Ectodermal cell (in vitro differentiated cells): ENCODE measurements around the gene SMIM23.

ENCODE experiments used
- H3K27ac ChIP-seq: 2 replicates; pipeline ENCODE4 v1.7.0; 2013; ENCODE audit warnings: mild to moderate bottlenecking, low read depth, low read length; ENCODE audit not compliant: insufficient read depth, poor library complexity, severe bottlenecking
- H3K27me3 ChIP-seq: 2 replicates; pipeline ENCODE4 v1.7.0; 2013; ENCODE audit warnings: mild to moderate bottlenecking, low read length; ENCODE audit not compliant: insufficient read depth, control insufficient read depth, poor library complexity, severe bottlenecking
- H3K36me3 ChIP-seq: one replicate; pipeline ENCODE4 v1.7.0; 2013; ENCODE audit warnings: low read length; ENCODE audit not compliant: control insufficient read depth, insufficient read depth
- H3K4me1 ChIP-seq: one replicate; pipeline ENCODE4 v1.7.0; 2013; ENCODE audit warnings: low read length; ENCODE audit not compliant: control insufficient read depth, insufficient read depth
- H3K4me3 ChIP-seq: 2 replicates; pipeline ENCODE4 v1.7.0; 2013; ENCODE audit warnings: low read depth, low read length, control low read depth; ENCODE audit not compliant: insufficient read depth
- H3K9me3 ChIP-seq: 2 replicates; pipeline ENCODE4 v1.7.0; 2013; ENCODE audit warnings: mild to moderate bottlenecking, low read length, moderate library complexity; ENCODE audit not compliant: control insufficient read depth
- WGBS, 2 experiments: methylation state at CpG; one replicate each; pipeline ENCODE4 v1.1.7; 2013; ENCODE audit warnings: missing lambda C conversion rate in 2 of 2; 5-methylcytosine and 5-hydroxymethylcytosine counted together

Gene SMIM23

GRCh38 chr5:171810227-171810626, 24.6 kb downstream of the SMIM23 start:
- Histone ChIP-seq H3K4me1 (peaks cover 5% of the 10 kb centered on the region), H3K4me3 (no peak overlapping the region), H3K9me3 (no peaks in the 10 kb centered on the region), H3K36me3 (no peaks in the 10 kb centered on the region), H3K27me3 (no peaks in the 10 kb centered on the region), H3K27ac (no peak overlapping the region)
- 94% methylated on average over 10 to 11 of the region's 11 CpGs for WGBS, 2 experiments

- 95 to 96% methylated on average over 4 of the region's 4 CpGs for WGBS, 2 experiments
These were observed 27.7 kb downstream of the SMIM23 start for GRCh38 chr5:171813270-171813669.

GRCh38 chr5:171813813-171814490, 28.3 kb downstream of the SMIM23 start:
- Histone ChIP-seq H3K27ac (no peak overlapping the region), H3K9me3 (no peaks in the 10 kb centered on the region), H3K4me1 (no peaks in the 10 kb centered on the region), H3K27me3 (no peaks in the 10 kb centered on the region), H3K4me3 (no peak overlapping the region), H3K36me3 (no peaks in the 10 kb centered on the region)
- 96 to 97% methylated on average over 7 of the region's 7 CpGs for WGBS, 2 experiments

More at GRCh38 chr5:171813270-171813669, 27.7 kb downstream of the SMIM23 start:
- Histone ChIP-seq H3K27ac (no peak overlapping the region), H3K4me3 (no peak overlapping the region), H3K9me3 (no peaks in the 10 kb centered on the region), H3K4me1 (no peaks in the 10 kb centered on the region), H3K27me3 (no peaks in the 10 kb centered on the region), H3K36me3 (no peaks in the 10 kb centered on the region)

GRCh38 chr5:171816666-171817065, 31.0 kb downstream of the SMIM23 start:
- no peak overlapping the region for H3K27ac ChIP-seq
- H3K4me1 ChIP-seq: no peaks in the 10 kb centered on the region
- H3K9me3 ChIP-seq: no peaks in the 10 kb centered on the region
- no peak overlapping the region for H3K4me3 ChIP-seq
- WGBS, 2 experiments: 45 to 65% methylated on average over 1 of the region's 1 CpG
- no peaks in the 10 kb centered on the region for H3K36me3 ChIP-seq
- H3K27me3 ChIP-seq: no peaks in the 10 kb centered on the region

- Histone ChIP-seq H3K4me3 (no peak overlapping the region), H3K27ac (no peak overlapping the region), H3K36me3 (no peaks in the 10 kb centered on the region), H3K9me3 (no peaks in the 10 kb centered on the region), H3K4me1 (no peaks in the 10 kb centered on the region), H3K27me3 (no peaks in the 10 kb centered on the region)
- WGBS, 2 experiments: 96 to 99% methylated on average over 10 to 11 of the region's 11 CpGs
These were observed 34.9 kb downstream of the SMIM23 start for GRCh38 chr5:171820561-171820960.

- 92 to 94% methylated on average over 4 of the region's 4 CpGs for WGBS, 2 experiments
- H3K27me3 ChIP-seq: no peaks in the 10 kb centered on the region
- no peaks in the 10 kb centered on the region for H3K36me3 ChIP-seq
- no peaks in the 10 kb centered on the region for H3K9me3 ChIP-seq
- no peak overlapping the region for H3K4me3 ChIP-seq
- H3K4me1 ChIP-seq: no peaks in the 10 kb centered on the region
- no peak overlapping the region for H3K27ac ChIP-seq
These were observed 35.7 kb downstream of the SMIM23 start for GRCh38 chr5:171821286-171821685.

GRCh38 chr5:171823269-171823668, 37.7 kb downstream of the SMIM23 start:
- Histone ChIP-seq H3K36me3 (no peaks in the 10 kb centered on the region), H3K4me3 (no peak overlapping the region), H3K27me3 (no peaks in the 10 kb centered on the region), H3K27ac (no peak overlapping the region), H3K4me1 (no peaks in the 10 kb centered on the region), H3K9me3 (no peaks in the 10 kb centered on the region)
- WGBS, 2 experiments: 80 to 82% methylated on average over 5 of the region's 5 CpGs

- no peaks in the 10 kb centered on the region for H3K9me3 ChIP-seq
- no peaks in the 10 kb centered on the region for H3K36me3 ChIP-seq
- no peak overlapping the region for H3K27ac ChIP-seq
- WGBS, 2 experiments: 96 to 97% methylated on average over 3 of the region's 3 CpGs
- no peaks in the 10 kb centered on the region for H3K27me3 ChIP-seq
- H3K4me1 ChIP-seq: no peaks in the 10 kb centered on the region
- no peak overlapping the region for H3K4me3 ChIP-seq
These were observed 39.4 kb downstream of the SMIM23 start for GRCh38 chr5:171825051-171825450.

GRCh38 chr5:171826132-171826531, 40.5 kb downstream of the SMIM23 start:
- Histone ChIP-seq H3K27me3 (no peaks in the 10 kb centered on the region), H3K4me1 (no peaks in the 10 kb centered on the region), H3K36me3 (no peaks in the 10 kb centered on the region), H3K4me3 (no peak overlapping the region), H3K27ac (no peak overlapping the region), H3K9me3 (no peaks in the 10 kb centered on the region)
- WGBS, 2 experiments: 89 to 92% methylated on average over 5 of the region's 5 CpGs

GRCh38 chr5:171827162-171827561, 41.5 kb downstream of the SMIM23 start:
- H3K9me3 ChIP-seq: no peaks in the 10 kb centered on the region

More at GRCh38 chr5:171827162-171827561, 41.5 kb downstream of the SMIM23 start:
- Histone ChIP-seq H3K4me1 (no peaks in the 10 kb centered on the region), H3K27ac (no peak overlapping the region), H3K36me3 (no peaks in the 10 kb centered on the region), H3K4me3 (no peak overlapping the region), H3K27me3 (no peaks in the 10 kb centered on the region)
- WGBS, 2 experiments: 91 to 100% methylated on average over 9 of the region's 9 CpGs
